BLaER1 (cell line): ENCODE results near the gene BLVRB.
"Not testable (repeated sequence)": the region's sequence is repeated elsewhere in the genome, so short reads cannot be mapped to it uniquely, and the experiment has no call there.

Experiments
- H3K27ac ChIP-seq: shearing (Covaris generic); formaldehyde crosslinking; 2 replicates; pipeline ENCODE4 v1.8.1; 2022
- H3K27me3 ChIP-seq: shearing (Covaris generic); formaldehyde crosslinking; 2 replicates; pipeline ENCODE4 v1.8.1; 2022
- H3K36me3 ChIP-seq: shearing (Covaris generic); formaldehyde crosslinking; 2 replicates; pipeline ENCODE4 v1.8.1; 2022
- H3K4me1 ChIP-seq: shearing (Covaris generic); formaldehyde crosslinking; 2 replicates; pipeline ENCODE4 v1.8.1; 2022
- H3K4me2 ChIP-seq: shearing (Covaris generic); formaldehyde crosslinking; 2 replicates; pipeline ENCODE4 v1.8.1; 2022
- H3K4me3 ChIP-seq: shearing (Covaris generic); formaldehyde crosslinking; 2 replicates; pipeline ENCODE4 v1.8.1; 2022
- H3K9ac ChIP-seq: shearing (Covaris generic); formaldehyde crosslinking; 2 replicates; pipeline ENCODE4 v1.8.1; 2022
- H3K9me3 ChIP-seq: shearing (Covaris generic); formaldehyde crosslinking; 2 replicates; pipeline ENCODE4 v1.8.1; 2022
- H4K20me1 ChIP-seq: shearing (Covaris generic); formaldehyde crosslinking; 2 replicates; pipeline ENCODE4 v1.8.1; 2022
- Cebpa-rat ChIP-seq: shearing (Covaris generic); IDR thresholded peaks from 2 replicates; pipeline ENCODE4 v1.8.1; 2022

BLVRB gene

DNA sequence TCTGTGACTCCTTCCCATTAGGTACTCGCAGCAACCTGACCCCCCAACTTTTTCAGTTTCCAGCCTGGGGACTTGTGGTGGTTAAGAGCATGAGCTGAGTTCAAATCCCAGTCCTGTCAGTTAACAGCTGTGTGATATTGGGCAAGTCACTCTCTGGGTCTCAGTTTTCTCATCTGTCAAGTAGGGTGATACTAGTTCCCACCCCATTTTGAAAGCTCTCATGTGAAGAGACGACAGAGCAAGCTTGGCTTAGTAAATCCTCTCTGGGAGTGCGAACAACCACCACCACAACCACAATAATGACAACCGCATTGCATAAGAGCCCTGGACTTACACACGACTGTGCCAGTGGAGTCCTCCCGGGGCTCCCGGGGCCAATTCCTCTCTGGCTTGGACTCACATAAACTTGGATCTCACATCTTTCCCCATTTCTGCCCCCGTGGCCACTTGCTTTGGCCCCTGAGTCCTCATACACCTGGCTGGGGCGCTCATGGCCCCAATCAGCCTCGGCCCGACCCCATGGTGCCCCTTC lies 454 bp downstream of the BLVRB start:
- Histone ChIP-seq H3K36me3 (no peaks in the 10 kb centered on the region), H3K4me1 (peaks cover 34% of the 10 kb centered on the region), H3K27me3 (peaks cover 5% of the 10 kb centered on the region; the same call in 1 of the 2 replicates), H3K4me2 (peak overlapping the region; percentile 93), H3K4me3 (peak overlapping the region; percentile 76), H3K9me3 (no peaks in the 10 kb centered on the region), H4K20me1 (no peaks in the 10 kb centered on the region), H3K27ac (peak overlapping the region; percentile 68; the same call in 1 of the 2 replicates), H3K9ac (peak overlapping the region; percentile 80)
- TF ChIP-seq Cebpa-rat: peak; percentile 59; the same call in 1 of the 2 replicates

DNA sequence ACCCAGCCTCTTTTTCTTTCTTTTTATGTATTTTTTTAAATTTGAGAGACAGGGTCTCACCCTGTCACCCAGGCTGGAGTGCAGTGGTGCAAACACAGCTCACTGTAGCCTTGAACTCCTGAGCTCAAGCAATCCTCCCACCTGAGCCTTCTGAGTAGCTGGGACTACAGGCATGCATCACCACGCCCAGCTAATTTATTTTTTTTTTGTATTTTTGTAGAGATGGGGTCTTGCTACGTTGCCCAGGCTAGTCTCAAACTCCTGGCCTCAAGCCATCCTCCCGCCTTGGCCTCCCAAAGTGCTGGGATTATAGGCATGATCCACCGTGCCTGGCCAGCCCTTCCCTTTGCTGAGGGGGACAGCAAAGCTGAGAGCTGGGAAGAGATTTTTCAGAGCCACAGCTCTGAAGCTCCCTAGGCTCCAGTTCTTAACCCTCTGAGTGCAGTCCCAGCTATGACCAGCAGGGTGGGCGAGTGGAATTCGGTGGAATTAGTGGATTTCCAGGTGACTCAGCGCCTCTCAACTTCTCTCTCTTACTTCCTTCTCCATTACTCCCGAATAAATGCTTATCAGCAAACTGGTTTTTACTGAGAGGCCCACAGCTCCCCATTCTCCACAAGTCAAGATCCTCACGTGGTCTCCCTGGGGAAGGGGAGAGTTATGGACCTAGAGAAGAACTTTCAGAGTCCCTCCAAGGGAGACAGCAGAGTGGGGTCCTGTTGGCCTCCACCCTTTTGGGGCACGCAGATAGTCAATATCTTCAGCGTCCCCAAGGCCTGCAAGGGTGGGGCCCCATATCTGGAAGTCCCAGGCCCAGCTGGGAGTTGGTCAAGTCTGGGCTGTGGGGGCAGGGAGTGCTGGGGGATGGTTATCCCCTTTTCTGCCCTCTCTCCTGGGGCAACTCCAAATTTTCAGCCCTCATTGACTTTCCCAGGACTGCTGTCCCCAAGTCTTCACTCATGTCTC lies 1.2 kb downstream of the BLVRB start:
- Histone ChIP-seq H3K36me3 (no peaks in the 10 kb centered on the region), H3K27me3 (peaks cover 5% of the 10 kb centered on the region; the same call in 1 of the 2 replicates), H3K4me3 (peak overlapping the region; percentile 76), H3K9me3 (no peaks in the 10 kb centered on the region), H3K27ac (no peak overlapping the region), H4K20me1 (no peaks in the 10 kb centered on the region), H3K4me2 (peak overlapping the region; percentile 93), H3K9ac (peak overlapping the region; percentile 80; the same call in 1 of the 2 replicates), H3K4me1 (peaks cover 34% of the 10 kb centered on the region)
- TF ChIP-seq Cebpa-rat: no peak

DNA sequence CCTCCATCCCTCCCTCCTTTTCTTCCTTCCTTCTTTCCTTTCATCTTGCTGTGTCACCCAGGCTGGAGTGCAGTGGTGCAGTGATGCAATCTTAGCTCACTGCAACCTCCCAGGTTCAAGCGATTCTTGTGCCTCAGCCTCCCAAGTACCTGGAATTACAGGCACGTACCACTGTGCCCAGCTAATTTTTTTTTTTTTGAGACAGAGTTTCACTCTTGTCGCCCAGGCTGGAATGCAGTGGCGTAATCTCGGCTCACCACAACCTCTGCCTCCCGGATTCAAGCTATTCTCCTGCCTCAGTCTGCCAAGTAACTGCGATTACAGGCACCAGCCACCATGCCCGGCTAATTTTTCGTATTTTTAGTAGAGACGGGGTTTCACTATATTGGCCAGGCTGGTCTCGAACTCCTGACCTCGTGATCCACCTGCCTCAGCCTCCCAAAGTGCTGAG lies 1.9 kb downstream of the BLVRB start:
- H3K9me3 ChIP-seq, H4K20me1 ChIP-seq, H3K9ac ChIP-seq, H3K27ac ChIP-seq, H3K27me3 ChIP-seq, H3K4me2 ChIP-seq, H3K4me3 ChIP-seq, H3K36me3 ChIP-seq: not testable (repeated sequence)
- H3K4me1 ChIP-seq: peaks cover 34% of the 10 kb centered on the region

DNA sequence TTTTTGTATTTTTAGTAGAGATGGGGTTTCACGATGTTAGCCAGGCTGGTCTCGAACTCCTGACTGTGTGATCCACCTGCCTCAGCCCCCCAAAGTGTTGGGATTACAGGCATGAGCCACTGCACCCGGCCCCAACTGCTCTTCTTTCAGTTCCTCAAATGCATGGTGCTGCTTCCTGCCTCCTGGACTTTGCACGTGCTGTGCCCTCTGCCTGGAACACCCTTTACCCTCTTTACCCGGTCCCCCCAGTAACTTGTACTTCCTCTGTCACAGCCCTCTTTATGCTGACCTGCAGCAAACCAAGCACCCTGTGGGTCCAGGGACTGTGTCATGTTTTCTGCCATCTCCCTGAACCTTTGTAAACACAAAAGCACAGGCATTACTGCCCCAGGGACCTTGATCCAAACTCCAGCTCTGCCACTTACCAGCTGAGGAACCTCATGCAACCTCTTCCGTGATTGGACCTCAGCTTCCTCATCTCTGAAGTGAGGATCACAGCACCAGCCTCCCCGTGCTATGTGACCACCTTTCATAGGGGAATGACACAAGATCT lies 3.8 kb downstream of the BLVRB start:
- TF ChIP-seq Cebpa-rat: no peak
- H3K27ac ChIP-seq: no peak overlapping the region; the same call in 1 of the 2 replicates
- H3K36me3 ChIP-seq: no peaks in the 10 kb centered on the region
- no peak overlapping the region for H3K9ac ChIP-seq
- no peaks in the 10 kb centered on the region for H3K9me3 ChIP-seq
- H3K4me3 ChIP-seq: no peak overlapping the region
- peak overlapping the region; percentile 48 for H3K4me2 ChIP-seq
- peaks cover 34% of the 10 kb centered on the region for H3K4me1 ChIP-seq
- peaks cover 4% of the 10 kb centered on the region; the same call in 1 of the 2 replicates for H3K27me3 ChIP-seq
- no peaks in the 10 kb centered on the region for H4K20me1 ChIP-seq

DNA sequence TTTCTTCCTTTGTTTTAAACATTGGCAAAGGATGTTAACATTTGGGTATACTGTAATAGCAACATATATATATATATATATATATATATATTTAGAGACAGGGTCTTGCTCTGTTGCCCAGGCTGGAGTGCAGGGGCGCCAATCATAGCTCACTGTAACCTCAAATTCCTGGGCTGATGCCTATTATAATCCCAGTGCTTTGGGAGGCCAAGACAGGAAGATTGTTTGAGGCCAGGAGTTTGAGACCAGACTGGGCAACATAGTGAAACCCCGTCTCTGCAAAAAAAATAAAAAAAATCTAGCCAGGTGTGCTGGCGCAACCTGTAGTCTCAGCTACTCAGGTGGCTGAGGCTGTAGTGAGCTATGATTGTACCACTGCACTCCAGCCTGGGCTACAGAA lies 5.4 kb downstream of the BLVRB start:
- no peak for TF ChIP-seq Cebpa-rat
- Histone ChIP-seq H4K20me1 (no peaks in the 10 kb centered on the region), H3K36me3 (no peaks in the 10 kb centered on the region), H3K9me3 (no peaks in the 10 kb centered on the region), H3K4me3 (no peak overlapping the region), H3K27ac (no peak overlapping the region), H3K27me3 (no peaks in the 10 kb centered on the region), H3K9ac (no peak overlapping the region), H3K4me2 (no peak overlapping the region), H3K4me1 (peaks cover 23% of the 10 kb centered on the region)

DNA sequence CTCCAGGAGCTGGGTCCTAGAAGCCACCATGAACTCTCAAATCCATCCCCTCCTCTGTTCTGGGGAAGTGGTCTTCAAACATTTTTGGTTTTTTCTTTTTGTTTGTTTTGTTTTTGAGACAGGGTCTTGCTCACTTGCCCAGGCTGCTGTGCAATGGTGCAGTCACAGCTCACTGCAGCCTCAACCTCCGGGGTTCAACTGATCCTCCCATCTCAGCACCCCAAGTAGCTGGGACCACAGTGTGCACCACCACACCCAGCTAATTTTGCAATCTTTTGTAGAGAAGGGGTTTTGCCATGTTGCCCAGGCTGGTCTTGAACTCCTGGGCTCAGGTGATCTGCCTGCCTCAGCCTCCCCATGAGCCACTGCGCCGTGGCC lies 7.0 kb downstream of the BLVRB start:
- H4K20me1 ChIP-seq: no peaks in the 10 kb centered on the region
- no peak for TF ChIP-seq Cebpa-rat
- peaks cover 23% of the 10 kb centered on the region for H3K4me1 ChIP-seq
- H3K9ac ChIP-seq: no peak overlapping the region
- no peak overlapping the region for H3K27ac ChIP-seq
- H3K27me3 ChIP-seq: no peaks in the 10 kb centered on the region
- no peaks in the 10 kb centered on the region for H3K36me3 ChIP-seq
- H3K4me2 ChIP-seq: no peak overlapping the region
- no peak overlapping the region for H3K4me3 ChIP-seq
- H3K9me3 ChIP-seq: no peaks in the 10 kb centered on the region

DNA sequence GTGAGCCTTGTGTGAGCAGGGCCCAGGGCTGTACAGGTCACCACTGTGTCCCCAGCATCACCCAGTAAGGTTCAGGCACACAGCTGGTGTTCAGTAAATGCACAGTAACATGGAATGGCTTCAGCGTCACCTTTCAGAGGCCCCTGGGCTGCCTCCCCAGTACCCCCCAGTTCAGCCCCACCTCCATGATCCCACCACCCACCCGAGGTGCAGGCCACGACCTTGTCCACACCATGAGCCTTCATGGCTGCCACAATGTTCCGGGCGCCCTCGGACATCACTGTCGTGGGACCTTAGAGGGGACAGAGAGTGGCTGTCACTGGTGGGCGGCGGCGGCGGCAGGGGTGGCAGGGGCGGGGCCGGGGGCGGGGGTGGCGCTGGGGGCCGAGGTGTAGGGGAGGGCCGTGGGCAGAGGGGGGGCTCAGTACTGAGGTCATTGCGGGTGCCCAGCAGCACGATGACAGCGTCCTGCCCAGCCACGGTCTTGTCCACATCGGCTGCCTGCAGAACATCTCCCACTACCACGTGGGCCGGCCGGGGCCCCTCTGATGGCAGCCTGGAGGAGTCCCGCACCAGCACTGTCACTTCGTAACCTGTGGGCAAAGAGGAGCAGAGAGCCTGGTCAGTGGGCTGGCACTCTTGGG lies 7.5 kb downstream of the BLVRB start:
- H3K36me3 ChIP-seq: no peaks in the 10 kb centered on the region
- no peak for TF ChIP-seq Cebpa-rat
- no peaks in the 10 kb centered on the region for H3K9me3 ChIP-seq

DNA sequence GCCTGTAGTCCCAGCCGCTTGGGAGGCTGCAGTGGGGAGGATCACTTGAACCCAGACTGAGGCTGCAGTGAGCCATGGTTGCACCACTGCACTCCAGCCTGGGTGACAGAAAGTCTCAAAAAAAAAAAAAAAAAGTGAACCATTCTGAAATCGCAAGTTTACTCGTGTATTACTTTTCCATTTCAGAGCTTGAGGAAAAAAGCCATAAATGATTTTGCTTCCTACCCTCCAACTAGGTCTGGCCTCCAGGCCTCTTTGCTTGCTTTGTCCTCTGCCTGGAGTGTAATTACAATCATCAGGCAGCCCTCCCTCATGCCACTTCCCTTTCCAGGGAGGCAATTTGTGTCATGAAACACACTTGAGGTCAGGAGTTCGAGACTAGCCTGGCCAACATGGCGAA lies 8.5 kb downstream of the BLVRB start:
- no peak for TF ChIP-seq Cebpa-rat
- Histone ChIP-seq H3K36me3 (no peaks in the 10 kb centered on the region), H3K9ac (no peak overlapping the region), H3K4me2 (no peak overlapping the region), H3K27me3 (no peaks in the 10 kb centered on the region), H3K27ac (no peak overlapping the region), H3K4me3 (no peak overlapping the region), H3K9me3 (no peaks in the 10 kb centered on the region), H4K20me1 (no peaks in the 10 kb centered on the region), H3K4me1 (peaks cover 21% of the 10 kb centered on the region)

More for the DNA sequence above, 7.5 kb downstream of the BLVRB start:
- Histone ChIP-seq H3K4me1 (peaks cover 23% of the 10 kb centered on the region), H3K27me3 (no peaks in the 10 kb centered on the region), H3K4me2 (no peak overlapping the region), H3K4me3 (no peak overlapping the region), H3K9ac (no peak overlapping the region), H3K27ac (no peak overlapping the region), H4K20me1 (no peaks in the 10 kb centered on the region)

DNA sequence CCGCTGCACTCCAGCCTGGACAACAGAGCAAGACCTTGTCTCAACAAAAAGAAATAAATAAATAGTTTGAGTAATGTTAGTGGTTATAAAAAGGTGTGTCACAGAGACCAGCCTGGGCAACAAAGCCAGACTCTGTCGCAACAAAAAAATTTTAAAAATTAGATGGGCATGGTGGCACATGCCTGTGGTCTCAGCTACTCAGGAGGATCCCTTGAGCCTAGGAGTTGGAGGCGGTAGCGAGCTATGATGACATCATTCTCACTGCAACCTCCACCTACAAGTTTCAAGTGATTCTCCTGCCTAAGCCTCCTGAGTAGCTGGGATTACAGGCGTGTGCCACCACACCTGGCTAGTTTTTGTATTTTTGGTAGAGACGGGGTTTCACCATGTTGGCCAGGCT lies 11.6 kb downstream of the BLVRB start:
- H3K36me3 ChIP-seq, H3K27me3 ChIP-seq, H3K27ac ChIP-seq: not testable (repeated sequence)

More for the DNA sequence above, 11.6 kb downstream of the BLVRB start:
- not testable (repeated sequence) for H3K9ac ChIP-seq, H4K20me1 ChIP-seq, H3K4me1 ChIP-seq, H3K4me2 ChIP-seq, H3K4me3 ChIP-seq, H3K9me3 ChIP-seq
